Stimulated activated memory B cell treated with anti-CD40 and anti-IgM and Interleukin-4, amounts not matched to agents 10 μg/mL and 1 μg/mL and 100 μg/mL, for 72 hours (primary cell): ENCODE data around the gene TEX52.
A peak's percentile ranks its signal among the peaks of the same experiment; 100 is the strongest.

Source experiments
- ATAC-seq: fragments of 150-1000 bp; cut with Tn5 transposase; 2 replicates; pipeline ENCODE4 v1.10.0; 2021
- H3K27ac Mint-ChIP-seq: one replicate; pipeline ENCODE4 v1.8.0; 2022; ENCODE audit warnings: mild to moderate bottlenecking, mixed read lengths
- H3K27me3 Mint-ChIP-seq: one replicate; pipeline ENCODE4 v1.8.0; 2022; ENCODE audit warnings: mixed read lengths
- H3K36me3 Mint-ChIP-seq: one replicate; pipeline ENCODE4 v1.8.0; 2022; ENCODE audit warnings: mixed read lengths
- H3K4me1 Mint-ChIP-seq: one replicate; pipeline ENCODE4 v1.8.0; 2022; ENCODE audit warnings: mixed read lengths
- H3K4me3 Mint-ChIP-seq: one replicate; pipeline ENCODE4 v1.8.0; 2022; ENCODE audit warnings: mild to moderate bottlenecking, moderate library complexity, mixed read lengths
- H3K9me3 Mint-ChIP-seq: one replicate; pipeline ENCODE4 v1.8.0; 2022; ENCODE audit warnings: mixed read lengths

The TEX52 gene

DNA sequence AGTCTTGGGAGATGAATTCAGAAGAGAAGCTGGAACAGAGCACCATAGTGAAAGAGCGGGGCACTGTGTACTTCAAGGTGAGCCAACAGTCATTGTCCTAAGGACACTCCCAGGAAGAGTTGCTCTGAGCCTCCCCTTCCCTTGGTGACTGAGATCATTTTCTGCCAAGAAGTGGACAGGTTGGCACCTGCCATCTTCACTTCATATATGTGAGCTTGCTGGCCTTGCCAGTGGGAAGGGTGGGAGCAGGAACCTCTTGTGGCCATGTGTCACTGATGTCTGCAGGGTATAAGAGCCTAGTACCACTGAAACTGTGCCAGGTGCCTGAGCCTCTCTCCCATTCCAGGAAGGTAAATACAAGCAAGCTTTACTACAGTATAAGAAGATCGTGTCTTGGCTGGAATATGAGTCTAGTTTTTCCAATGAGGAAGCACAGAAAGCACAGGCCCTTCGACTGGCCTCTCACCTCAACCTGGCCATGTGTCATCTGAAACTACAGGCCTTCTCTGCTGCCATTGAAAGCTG, 56.7 kb downstream of the TEX52 start:
- peak overlapping the region; percentile 48 for H3K27ac Mint-ChIP-seq
- ATAC-seq = no peak
- peaks cover 41% of the 10 kb centered on the region for H3K4me1 Mint-ChIP-seq
- H3K27me3 Mint-ChIP-seq = no peaks in the 10 kb centered on the region
- no peaks in the 10 kb centered on the region for H3K9me3 Mint-ChIP-seq
- no peak overlapping the region for H3K4me3 Mint-ChIP-seq
- H3K36me3 Mint-ChIP-seq = peaks cover 74% of the 10 kb centered on the region
